ENCODE results near the gene TCEANC.

DNA sequence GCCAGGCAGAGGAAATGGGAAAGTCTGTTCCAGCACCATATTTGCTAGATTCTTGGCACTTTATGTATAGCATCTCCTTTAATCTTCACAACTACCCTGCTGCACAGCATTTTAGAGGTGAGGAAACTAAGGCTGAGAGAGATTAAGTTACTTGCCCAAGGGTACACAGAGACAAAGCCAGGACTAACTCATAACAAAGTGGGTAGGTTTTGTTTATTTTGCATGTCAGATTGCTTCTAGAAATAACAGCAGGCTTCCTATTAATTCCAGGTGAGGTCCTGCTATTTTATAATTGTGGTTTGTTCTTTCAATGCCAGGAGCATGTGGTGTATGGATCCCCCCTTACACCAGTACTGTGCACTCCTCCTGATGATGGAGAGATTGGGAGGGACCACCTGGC lies 15.0 kb downstream of the TCEANC start:
- TF ChIP-seq CTCF (IDR thresholded peaks at IDR 0.05; ENCODE audit: insufficient read depth, low read length) (no peak), GABPA (IDR thresholded peaks at IDR 0.05; ENCODE audit: low read depth) (no peak)

Data from HL-60 (cell line).